Activated T-helper 2 cell treated with anti-CD3 and anti-CD28 coated beads, Interferon-gamma antibody, Interleukin-2, Interleukin-4, amounts not matched to agents 10 μg/mL and 5 μg/mL and 100 μg/mL, durations not matched to agents 14 hours and 24 hours and 36 hours (primary cell): ENCODE data around the gene OR9A4. TPM values are rescaled to one million over a fixed set of nuclear protein-coding genes. Genes with fewer than 3 reads are reported as not detected.

Source experiments
- DNase-seq: peaks from one replicate; pipeline ENCODE4 v3.0.0; 2021; ENCODE audit warnings: low spot score
- H3K27ac Mint-ChIP-seq: one replicate; pipeline ENCODE4 v1.8.0; 2021; ENCODE audit warnings: mixed read lengths
- H3K27me3 Mint-ChIP-seq: one replicate; pipeline ENCODE4 v1.8.0; 2021; ENCODE audit warnings: low read depth, mixed read lengths
- H3K36me3 Mint-ChIP-seq: one replicate; pipeline ENCODE4 v1.8.0; 2021; ENCODE audit warnings: low read depth, mixed read lengths
- H3K4me1 Mint-ChIP-seq: one replicate; pipeline ENCODE4 v1.8.0; 2021; ENCODE audit warnings: low read depth, mixed read lengths
- H3K4me3 Mint-ChIP-seq: one replicate; pipeline ENCODE4 v1.8.0; 2021; ENCODE audit warnings: low read depth, mild to moderate bottlenecking, moderate library complexity, mixed read lengths
- H3K9me3 Mint-ChIP-seq: one replicate; pipeline ENCODE4 v1.8.0; 2021; ENCODE audit warnings: mixed read lengths
- intact Hi-C: fragments of 100-400 bp; cut with micrococcal nuclease; formaldehyde crosslinking; loops from one replicate; pipeline ENCODE4 v1.15.1; 2023
- total RNA-seq: library from RNA; stranded (reverse); gene quantifications from 2 replicates; pipeline ENCODE4 v1.2.3, GENCODE V29; 2022

The OR9A4 gene
- total RNA-seq, 1 donor from 2014 or later = not detected

DNA sequence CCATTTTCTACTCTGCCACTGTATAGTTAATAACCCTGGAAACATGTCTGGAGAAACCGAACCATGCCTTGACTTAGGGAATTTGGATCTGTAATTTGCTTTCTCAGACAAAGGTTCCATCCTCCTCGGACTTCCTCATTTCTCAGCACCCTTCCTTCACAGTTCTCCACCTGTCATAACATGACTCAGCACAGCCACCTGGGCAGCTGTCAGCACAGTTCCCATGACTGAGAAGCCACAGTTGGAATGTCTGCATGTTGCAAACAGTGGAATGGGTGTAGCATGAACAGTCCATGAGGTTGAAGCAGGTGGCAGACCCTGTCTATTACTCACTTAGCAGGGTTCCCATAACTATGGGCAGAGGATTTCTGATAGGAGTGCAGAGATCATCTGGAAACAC, 634 bp upstream of the OR9A4 start:
- Mint-ChIP-seq H3K4me1 (no peaks in the 10 kb centered on the region), H3K4me3 (no peak overlapping the region), H3K27me3 (no peaks in the 10 kb centered on the region), H3K36me3 (no peaks in the 10 kb centered on the region), H3K27ac (no peak overlapping the region), H3K9me3 (no peaks in the 10 kb centered on the region)
- DNase-seq = no peak
- intact Hi-C loops = no loop called here

DNA sequence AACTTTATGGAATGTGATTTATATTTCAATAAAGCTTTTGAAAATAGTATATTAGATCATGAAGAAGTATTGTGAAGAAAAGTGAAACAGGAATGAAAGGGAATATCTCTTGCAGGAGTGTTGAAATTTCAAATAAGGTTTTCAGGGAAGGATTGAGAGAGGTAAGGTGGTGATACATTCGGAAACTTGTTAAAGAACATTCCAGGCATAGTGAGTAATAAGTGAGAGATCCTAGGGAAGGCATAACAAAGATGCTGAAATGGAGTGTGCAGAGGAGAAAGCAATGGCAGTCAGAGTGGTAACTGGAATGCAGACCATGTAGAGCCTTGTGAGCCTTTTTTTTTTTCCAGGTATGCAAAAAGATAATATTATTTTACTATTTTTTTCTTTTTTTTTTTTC, 4.1 kb downstream of the OR9A4 start:
- no peaks in the 10 kb centered on the region for H3K4me1 Mint-ChIP-seq
- intact Hi-C loops = no loop called here
- H3K27me3 Mint-ChIP-seq = no peaks in the 10 kb centered on the region

DNA sequence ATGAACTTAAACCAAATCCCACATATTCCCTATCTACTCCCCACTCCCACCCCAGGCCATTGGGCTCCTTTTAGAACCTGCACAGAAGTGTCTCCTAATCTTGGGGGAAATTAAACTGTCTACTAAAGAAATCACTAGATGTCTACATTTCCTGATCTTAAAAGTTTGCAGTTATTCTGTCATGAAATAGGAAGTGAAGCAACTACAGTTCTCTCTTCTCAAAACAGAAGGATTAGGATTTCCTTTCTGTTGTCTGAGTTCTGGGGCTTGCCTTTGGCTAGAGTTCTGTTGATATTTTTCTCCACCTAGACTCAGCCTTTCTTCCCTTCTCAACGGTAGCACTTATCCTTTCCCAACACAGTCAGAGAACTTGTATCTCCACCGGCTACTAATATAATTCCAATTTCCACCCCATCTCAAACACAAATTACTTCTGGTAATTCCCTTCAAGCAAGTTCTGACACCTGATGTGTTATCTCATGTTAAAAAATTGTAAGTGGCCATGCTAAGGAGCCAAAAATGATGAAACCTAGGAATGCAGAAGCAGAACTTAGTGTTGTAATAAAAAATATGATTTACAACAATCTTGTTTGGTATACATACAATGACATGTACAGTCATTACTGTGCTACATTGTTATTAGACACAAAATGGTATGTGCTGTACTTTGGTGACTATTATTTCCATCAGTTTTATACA, 12.1 kb downstream of the OR9A4 start:
- Mint-ChIP-seq H3K9me3 (peaks cover 3% of the 10 kb centered on the region), H3K4me3 (no peak overlapping the region), H3K4me1 (no peaks in the 10 kb centered on the region), H3K27me3 (no peaks in the 10 kb centered on the region), H3K27ac (no peak overlapping the region), H3K36me3 (no peaks in the 10 kb centered on the region)
- no peak for DNase-seq
- intact Hi-C loops = no loop called here

More for the DNA sequence above, 4.1 kb downstream of the OR9A4 start:
- H3K27ac Mint-ChIP-seq = no peak overlapping the region
- H3K9me3 Mint-ChIP-seq = no peaks in the 10 kb centered on the region
- H3K4me3 Mint-ChIP-seq = no peak overlapping the region
- DNase-seq = no peak
- no peaks in the 10 kb centered on the region for H3K36me3 Mint-ChIP-seq

DNA sequence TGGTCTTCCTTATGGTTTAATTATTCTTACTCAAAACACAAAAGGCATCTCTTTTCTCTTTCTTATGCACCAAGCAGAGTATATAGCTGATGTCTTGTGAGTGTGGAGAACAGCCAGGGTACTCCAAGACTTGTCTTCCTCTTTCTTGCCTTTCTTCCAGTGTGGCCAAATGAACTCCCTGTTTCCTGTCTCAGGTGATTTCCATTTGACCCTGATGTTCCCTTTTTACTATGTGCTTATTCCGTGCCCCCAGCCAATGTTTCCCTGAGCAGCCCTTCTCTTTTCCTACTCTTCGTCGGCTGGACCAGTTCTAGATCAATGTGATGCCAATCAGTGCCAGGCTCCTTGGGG, 12.6 kb downstream of the OR9A4 start:
- no peaks in the 10 kb centered on the region for H3K36me3 Mint-ChIP-seq
- intact Hi-C loops = no loop called here
- DNase-seq = no peak
- H3K27me3 Mint-ChIP-seq = no peaks in the 10 kb centered on the region
- no peak overlapping the region for H3K27ac Mint-ChIP-seq
- H3K9me3 Mint-ChIP-seq = peaks cover 3% of the 10 kb centered on the region
- H3K4me3 Mint-ChIP-seq = no peak overlapping the region
- H3K4me1 Mint-ChIP-seq = no peaks in the 10 kb centered on the region

DNA sequence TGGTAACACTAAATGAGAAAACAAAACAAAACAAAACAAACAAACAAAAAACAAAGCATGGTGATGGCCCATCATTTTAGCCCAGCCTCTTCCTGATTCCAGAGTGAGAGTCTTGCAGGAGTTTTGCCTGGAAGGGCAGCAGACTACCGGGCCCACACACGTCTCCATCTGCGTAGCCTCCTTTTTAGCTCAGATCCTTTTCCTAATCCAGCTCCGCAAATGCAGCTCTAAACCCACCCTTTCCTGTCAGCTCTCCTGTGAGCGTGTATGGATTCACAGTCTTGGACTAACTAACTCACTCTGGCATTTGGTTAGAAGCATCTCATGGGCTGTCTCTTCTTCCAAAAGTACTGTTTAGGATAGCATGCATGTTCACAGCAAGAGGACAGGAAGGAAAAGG, 14.0 kb downstream of the OR9A4 start:
- no peak overlapping the region for H3K4me3 Mint-ChIP-seq
- intact Hi-C loops = no loop called here
- H3K4me1 Mint-ChIP-seq = no peaks in the 10 kb centered on the region
- no peaks in the 10 kb centered on the region for H3K27me3 Mint-ChIP-seq
- no peaks in the 10 kb centered on the region for H3K36me3 Mint-ChIP-seq
- peaks cover 3% of the 10 kb centered on the region for H3K9me3 Mint-ChIP-seq
- H3K27ac Mint-ChIP-seq = no peak overlapping the region
- no peak for DNase-seq

DNA sequence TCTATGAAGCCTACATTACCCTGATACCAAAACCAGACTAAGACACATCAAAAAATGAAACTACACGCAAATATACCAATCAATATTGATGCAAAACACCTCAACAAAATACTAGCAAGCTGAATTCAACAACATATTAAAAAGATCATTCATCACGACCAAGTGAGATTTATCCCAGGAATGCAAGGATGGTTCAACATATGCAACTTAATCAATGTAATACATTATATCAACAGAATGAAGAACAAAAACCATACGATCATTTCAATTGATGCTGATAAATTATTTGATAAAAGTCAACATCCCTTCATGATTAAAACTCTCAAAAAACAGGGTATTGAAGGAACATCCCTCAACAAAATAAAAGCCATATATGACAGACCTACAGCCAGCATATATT, 24.9 kb downstream of the OR9A4 start:
- H3K4me3 Mint-ChIP-seq = no peak overlapping the region
- no peak overlapping the region for H3K27ac Mint-ChIP-seq
- H3K9me3 Mint-ChIP-seq = peaks cover 26% of the 10 kb centered on the region
- intact Hi-C loops = no loop called here
- H3K27me3 Mint-ChIP-seq = no peaks in the 10 kb centered on the region
- no peaks in the 10 kb centered on the region for H3K36me3 Mint-ChIP-seq
- no peak for DNase-seq
- no peaks in the 10 kb centered on the region for H3K4me1 Mint-ChIP-seq

DNA sequence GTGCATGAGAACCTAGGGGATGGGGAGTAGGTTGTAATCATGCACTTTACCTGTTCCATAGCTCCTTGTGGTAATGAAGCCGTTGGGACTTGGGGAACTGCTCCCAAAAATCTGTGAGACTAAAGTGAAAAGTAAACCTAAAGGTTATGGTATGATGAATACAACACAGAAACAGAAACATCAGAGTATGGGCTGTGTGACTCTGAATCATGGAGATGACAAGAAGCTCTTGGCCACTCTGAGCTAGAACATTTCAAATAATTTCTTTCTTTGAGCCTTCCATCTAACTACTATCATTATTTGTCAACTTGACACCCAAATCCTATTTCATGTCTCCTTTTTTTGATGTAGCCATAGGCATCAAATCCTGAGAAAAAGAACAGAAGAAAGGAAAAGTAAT, 27.6 kb downstream of the OR9A4 start:
- Mint-ChIP-seq H3K4me1 (no peaks in the 10 kb centered on the region), H3K9me3 (peaks cover 22% of the 10 kb centered on the region), H3K27me3 (no peaks in the 10 kb centered on the region), H3K27ac (no peak overlapping the region), H3K36me3 (no peaks in the 10 kb centered on the region), H3K4me3 (no peak overlapping the region)
- intact Hi-C loops = no loop called here
- DNase-seq = no peak

DNA sequence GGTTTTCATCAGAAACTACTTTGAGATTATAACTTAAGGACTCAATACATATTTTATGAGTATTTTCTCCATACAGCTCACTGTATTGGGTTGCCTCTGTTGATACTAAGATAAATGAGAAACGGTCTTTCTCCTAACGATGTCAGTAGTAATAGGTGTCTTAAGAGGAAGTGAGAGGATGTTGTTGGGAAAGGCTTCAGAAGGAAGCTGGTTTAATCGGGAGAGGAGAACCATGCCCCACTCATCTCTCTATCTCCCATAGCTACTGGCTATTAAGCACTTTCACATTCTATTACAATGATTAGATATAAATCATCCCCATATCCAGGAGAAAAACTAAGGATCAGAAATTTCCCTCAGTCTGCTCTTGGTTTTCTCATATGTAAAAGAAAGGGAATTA, 28.6 kb downstream of the OR9A4 start:
- no peak overlapping the region for H3K4me3 Mint-ChIP-seq
- peaks cover 16% of the 10 kb centered on the region for H3K9me3 Mint-ChIP-seq
- no peaks in the 10 kb centered on the region for H3K4me1 Mint-ChIP-seq
- no peak for DNase-seq
- intact Hi-C loops = no loop called here
- no peaks in the 10 kb centered on the region for H3K27me3 Mint-ChIP-seq
- H3K36me3 Mint-ChIP-seq = no peaks in the 10 kb centered on the region
- no peak overlapping the region for H3K27ac Mint-ChIP-seq

DNA sequence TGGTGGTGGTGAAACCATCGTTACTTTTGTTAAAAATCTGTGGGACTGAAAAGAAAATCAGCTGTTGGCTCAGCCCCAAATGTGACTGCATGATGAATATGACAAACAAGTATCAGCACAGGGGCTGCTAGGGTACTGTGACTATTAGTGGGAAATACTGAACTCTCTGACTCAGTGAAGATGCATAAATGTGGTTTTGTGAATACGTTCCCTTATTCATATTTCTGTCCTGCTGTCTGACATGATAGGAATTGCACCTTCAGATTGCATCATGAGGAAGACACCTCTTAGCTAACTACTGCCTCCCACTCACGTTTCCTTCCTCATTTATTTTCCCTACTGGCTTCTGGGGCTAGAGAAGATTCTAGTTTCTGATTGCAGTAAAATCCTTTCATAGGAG, 29.2 kb downstream of the OR9A4 start:
- Mint-ChIP-seq H3K27ac (no peak overlapping the region), H3K36me3 (no peaks in the 10 kb centered on the region), H3K27me3 (no peaks in the 10 kb centered on the region), H3K4me1 (no peaks in the 10 kb centered on the region), H3K9me3 (peaks cover 11% of the 10 kb centered on the region), H3K4me3 (no peak overlapping the region)
- no peak for DNase-seq
- intact Hi-C loops = no loop called here

DNA sequence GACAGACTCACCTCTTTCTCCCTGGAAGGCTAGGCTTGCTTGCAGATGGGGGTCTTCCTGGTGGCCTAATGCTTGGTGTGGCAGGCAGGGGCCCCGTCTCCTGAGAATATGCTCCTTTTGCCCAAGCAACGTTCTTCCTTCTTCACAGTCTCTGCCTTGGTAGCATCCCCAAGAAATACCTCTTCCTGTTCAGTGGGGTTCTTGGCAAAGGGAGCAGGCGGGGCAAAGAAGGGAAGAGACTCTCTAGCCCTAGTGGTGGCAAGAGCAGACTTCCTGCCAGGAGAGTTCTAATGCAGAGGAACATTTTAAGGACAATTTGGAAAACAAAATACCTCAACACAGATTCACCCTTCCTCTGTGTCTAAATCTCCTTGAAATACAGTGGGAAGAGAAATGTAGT, 30.6 kb downstream of the OR9A4 start, which contains the start of gene CLEC5A:
CLEC5A (minus strand) TSS at position 179 of the 400 bp plus-strand sequence. CDS start 682 bp downstream, outside the sequence.
- H3K9me3 Mint-ChIP-seq = no peaks in the 10 kb centered on the region
- H3K36me3 Mint-ChIP-seq = no peaks in the 10 kb centered on the region
- intact Hi-C loops = no loop called here
- no peaks in the 10 kb centered on the region for H3K27me3 Mint-ChIP-seq
- H3K4me3 Mint-ChIP-seq = no peak within 1 kb of the TSS
- no peaks in the 10 kb centered on the region for H3K4me1 Mint-ChIP-seq
- DNase-seq = no peak
- no peak within 1 kb of the TSS for H3K27ac Mint-ChIP-seq

DNA sequence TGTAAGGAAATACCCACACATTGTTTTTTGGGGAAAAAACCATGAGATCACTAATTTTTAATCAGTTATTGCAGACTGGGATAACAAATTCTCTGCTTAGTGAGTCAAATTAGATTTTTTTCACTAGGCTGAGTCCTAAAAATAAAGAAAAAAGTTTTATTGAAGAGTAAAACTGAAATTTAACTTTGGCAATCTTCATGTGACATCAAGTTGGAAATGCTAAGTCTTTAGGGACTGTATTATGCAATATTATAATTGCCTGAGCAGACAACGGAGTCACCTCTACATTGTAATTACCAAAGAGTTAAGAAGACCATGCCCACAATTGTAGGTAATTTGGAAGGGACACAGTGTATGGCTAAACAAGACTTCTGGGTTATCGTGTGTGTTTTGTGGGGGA, 32.8 kb downstream of the OR9A4 start:
- Mint-ChIP-seq H3K4me1 (no peaks in the 10 kb centered on the region), H3K36me3 (no peaks in the 10 kb centered on the region), H3K27ac (no peak overlapping the region), H3K4me3 (no peak overlapping the region), H3K27me3 (no peaks in the 10 kb centered on the region), H3K9me3 (no peaks in the 10 kb centered on the region)
- no peak for DNase-seq
- intact Hi-C loops = no loop called here

DNA sequence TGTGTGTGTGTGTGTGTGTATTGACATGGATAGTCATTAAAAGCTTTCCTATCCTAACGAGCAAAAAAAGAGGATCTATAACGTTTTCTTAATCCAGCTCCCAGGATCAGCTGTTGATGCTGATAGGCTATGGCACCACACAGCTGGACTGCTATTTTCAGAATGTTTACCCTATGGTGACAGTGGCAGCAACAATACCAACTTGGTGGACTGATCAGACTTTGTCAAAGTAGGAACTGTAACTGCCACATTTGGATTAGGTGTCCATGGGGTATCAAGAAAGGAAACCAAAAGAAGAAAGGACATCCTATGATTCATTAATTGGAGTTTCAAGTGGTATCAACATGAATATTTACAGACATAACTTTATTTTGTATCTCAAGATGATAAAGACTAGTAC, 33.3 kb downstream of the OR9A4 start:
- no peaks in the 10 kb centered on the region for H3K4me1 Mint-ChIP-seq
- intact Hi-C loops = no loop called here
- H3K36me3 Mint-ChIP-seq = no peaks in the 10 kb centered on the region
- no peaks in the 10 kb centered on the region for H3K9me3 Mint-ChIP-seq
- no peak overlapping the region for H3K4me3 Mint-ChIP-seq
- no peaks in the 10 kb centered on the region for H3K27me3 Mint-ChIP-seq
- DNase-seq = no peak
- H3K27ac Mint-ChIP-seq = no peak overlapping the region

DNA sequence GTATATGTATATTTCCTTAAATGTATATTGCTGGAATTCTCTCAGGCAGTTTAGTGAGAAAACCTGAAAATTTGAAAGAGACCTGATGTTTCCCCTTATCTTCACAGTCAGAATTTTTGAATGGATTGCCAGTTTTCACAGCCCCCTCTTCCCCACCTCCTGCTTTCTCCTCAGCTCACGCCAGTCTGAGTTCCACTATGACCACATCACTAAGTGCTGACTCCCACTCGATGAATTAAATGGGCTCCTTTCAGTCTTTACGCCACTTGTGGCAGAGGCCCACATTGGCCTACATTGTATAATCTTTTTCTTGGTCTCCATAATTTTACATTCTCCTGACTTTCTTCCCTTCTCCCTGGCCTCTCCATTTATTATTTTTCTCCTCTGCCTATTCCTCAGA, 33.7 kb downstream of the OR9A4 start:
- H3K4me3 Mint-ChIP-seq = no peak overlapping the region
- H3K27ac Mint-ChIP-seq = no peak overlapping the region
- no peak for DNase-seq
- no peaks in the 10 kb centered on the region for H3K36me3 Mint-ChIP-seq
- intact Hi-C loops = no loop called here
- no peaks in the 10 kb centered on the region for H3K27me3 Mint-ChIP-seq
- H3K9me3 Mint-ChIP-seq = no peaks in the 10 kb centered on the region
- H3K4me1 Mint-ChIP-seq = no peaks in the 10 kb centered on the region

DNA sequence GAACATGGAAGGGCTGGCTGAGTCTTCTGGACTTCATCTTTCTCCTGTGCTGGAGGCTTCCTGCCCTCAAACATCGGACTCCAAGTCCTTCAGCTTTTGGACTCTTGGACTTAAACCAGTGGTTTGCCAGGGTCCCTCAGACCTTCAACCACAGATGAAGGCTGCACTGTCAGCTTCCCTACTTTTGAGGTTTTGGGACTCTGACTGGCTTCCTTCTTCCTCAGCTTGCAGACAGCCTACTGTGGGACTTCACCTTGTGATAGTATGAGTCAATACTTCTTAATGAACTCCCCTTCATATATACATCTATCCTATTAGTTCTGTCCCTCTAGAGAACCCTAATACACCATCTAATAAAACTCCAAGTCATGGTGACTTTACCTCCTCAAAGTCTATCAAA, 34.6 kb downstream of the OR9A4 start:
- H3K4me3 Mint-ChIP-seq = no peak overlapping the region
- no peaks in the 10 kb centered on the region for H3K36me3 Mint-ChIP-seq
- intact Hi-C loops = no loop called here
- no peaks in the 10 kb centered on the region for H3K27me3 Mint-ChIP-seq
- H3K4me1 Mint-ChIP-seq = no peaks in the 10 kb centered on the region
- H3K9me3 Mint-ChIP-seq = no peaks in the 10 kb centered on the region
- DNase-seq = no peak
- no peak overlapping the region for H3K27ac Mint-ChIP-seq
